A673 (cell line): Measurements from ENCODE around the gene RAMAC. TPM values are rescaled to one million over a fixed set of nuclear protein-coding genes. Genes with fewer than 3 reads are reported as not detected.
A peak's percentile ranks its signal among the peaks of the same experiment; 100 is the strongest.
"Not testable (repeated sequence)": the region's sequence is repeated elsewhere in the genome, so short reads cannot be mapped to it uniquely, and the experiment has no call there.

ENCODE experiments used
- BruUV-seq: library from RNA; stranded (reverse); fragments of 400-500 nt; replicated peaks from 2 replicates; lab custom pipeline; 2021; lab: Mats Ljungman, UMichigan
- CTCF ChIA-PET: fragments of 300-600 bp; sonication (Branson Sonifier 250); formaldehyde crosslinking; loops from one replicate; lab custom pipeline; 2022; ENCODE audit warnings: antibody characterized with exemption; lab: Charles Lee
- POLR2A ChIA-PET: fragments of 300-600 bp; sonication (Branson Sonifier 250); formaldehyde crosslinking; loops from one replicate; lab custom pipeline; 2022; ENCODE audit warnings: antibody characterized with exemption; ENCODE audit not compliant: low non-redundant PET; lab: Charles Lee
- DNase-seq: peaks from one replicate; pipeline ENCODE4 v3.0.0-alpha.2; 2015; ENCODE audit warnings: low spot score
- H3K27ac ChIP-seq: fragments of 200-600 bp; sonication (generic); 2 replicates; pipeline ENCODE4 v1.5.1; 2016; ENCODE audit warnings: mixed run types, low read depth, mild to moderate bottlenecking, mixed read lengths, antibody characterized with exemption, low read length; ENCODE audit not compliant: poor library complexity, severe bottlenecking
- H3K27me3 ChIP-seq: fragments of 200-600 bp; sonication (generic); replicated peaks from 2 replicates; pipeline ENCODE4 v1.6.1; 2017; ENCODE audit warnings: mixed run types, low read depth, mild to moderate bottlenecking, mixed read lengths, antibody characterized with exemption, low read length; ENCODE audit not compliant: insufficient read depth, poor library complexity
- H3K36me3 ChIP-seq: fragments of 200-600 bp; sonication (generic); 2 replicates; pipeline ENCODE4 v1.6.1; 2016; ENCODE audit warnings: mixed run types, mild to moderate bottlenecking, mixed read lengths, antibody characterized with exemption, low read length; ENCODE audit not compliant: insufficient read depth, poor library complexity, severe bottlenecking
- H3K4me1 ChIP-seq: fragments of 200-600 bp; sonication (generic); 2 replicates; pipeline ENCODE4 v1.6.1; 2017; ENCODE audit warnings: mixed run types, mild to moderate bottlenecking, mixed read lengths, antibody characterized with exemption, low read length; ENCODE audit not compliant: insufficient read depth, poor library complexity, severe bottlenecking
- H3K4me3 ChIP-seq: fragments of 200-600 bp; sonication (generic); 2 replicates; pipeline ENCODE4 v1.5.1; 2016; ENCODE audit warnings: low read depth, mixed run types, mild to moderate bottlenecking, mixed read lengths, low read length; ENCODE audit not compliant: poor library complexity, severe bottlenecking
- H3K9me3 ChIP-seq: fragments of 200-600 bp; sonication (generic); 2 replicates; pipeline ENCODE4 v1.6.1; 2016; ENCODE audit warnings: mixed run types, low read depth, mild to moderate bottlenecking, mixed read lengths, antibody characterized with exemption, low read length; ENCODE audit not compliant: poor library complexity, severe bottlenecking
- CTCF ChIP-seq: fragments of 300-800, 200-600 bp; sonication (generic); conservative IDR thresholded peaks from 2 replicates; pipeline ENCODE4 v1.5.1; 2017; ENCODE audit warnings: low read depth, mild to moderate bottlenecking, antibody characterized with exemption, low read length, moderate library complexity, mixed read lengths
- EZH2 ChIP-seq: fragments of 200-600 bp; sonication (generic); IDR thresholded peaks from 2 replicates; pipeline ENCODE4 v1.6.1; 2017; ENCODE audit warnings: borderline replicate concordance, low read depth, mild to moderate bottlenecking, mixed read lengths, antibody characterized with exemption, low read length; ENCODE audit not compliant: poor library complexity, severe bottlenecking
- intact Hi-C: fragments of 100-400 bp; cut with micrococcal nuclease; formaldehyde crosslinking; loops from one replicate; pipeline ENCODE4 v1.10.0; 2022; ENCODE audit not compliant: unreplicated experiment
- total RNA-seq: library from RNA; stranded (reverse); gene quantifications from 2 replicates; pipeline ENCODE4 v1.2.3, GENCODE V29; 2021

RAMAC gene
- total RNA-seq, 1 experiment from 2014 or later, result 28.1 TPM

- Histone ChIP-seq H3K36me3 (peaks cover 4% of the 10 kb centered on the region), H3K4me3 (no peak overlapping the region), H3K27ac (no peak overlapping the region), H3K27me3 (no peaks in the 10 kb centered on the region), H3K9me3 (no peaks in the 10 kb centered on the region), H3K4me1 (peaks cover 3% of the 10 kb centered on the region)
- peak; percentile 10 for DNase-seq
- TF ChIP-seq EZH2 (no peak), CTCF (no peak)
- intact Hi-C loops, result no loop called here
- ChIA-PET POLR2A (no interaction called here), CTCF (interaction anchor here (1.2 kb wide), 1 partner anchor 15 kb away, joined by 4 read pairs; no protein-coding TSS in a partner anchor)
- no TSS peak for BruUV-seq
Observed at GRCh38 chr15:82995938-82996337, 9.9 kb downstream of the RAMAC start.

- ChIA-PET POLR2A (no interaction called here), CTCF (interaction anchor here (0.9 kb wide), 1 partner anchor 150 kb away, joined by 4 read pairs; no protein-coding TSS in a partner anchor)
- BruUV-seq, result no TSS peak
- intact Hi-C loops, result no loop called here
- no peak overlapping the region for H3K27ac ChIP-seq
- H3K4me1 ChIP-seq, result peaks cover 3% of the 10 kb centered on the region
- H3K27me3 ChIP-seq, result no peaks in the 10 kb centered on the region
- no peaks in the 10 kb centered on the region for H3K36me3 ChIP-seq
- DNase-seq, result no peak
- H3K4me3 ChIP-seq, result no peak overlapping the region
- TF ChIP-seq EZH2 (no peak), CTCF (no peak)
- H3K9me3 ChIP-seq, result no peaks in the 10 kb centered on the region
Observed at GRCh38 chr15:82999426-82999825, 13.4 kb downstream of the RAMAC start.

- Histone ChIP-seq H3K36me3 (no peaks in the 10 kb centered on the region), H3K27me3 (no peaks in the 10 kb centered on the region), H3K4me1 (peaks cover 3% of the 10 kb centered on the region), H3K4me3 (peak overlapping the region; percentile 42), H3K27ac (no peak overlapping the region), H3K9me3 (no peaks in the 10 kb centered on the region)
- intact Hi-C loops, result loop anchor here (1.0 to 5.0 kb wide), 2 partner anchors 151 to 248 kb away; no protein-coding TSS in a partner anchor
- BruUV-seq, result no TSS peak
- peak; percentile 68 for TF ChIP-seq CTCF
- no peak for TF ChIP-seq EZH2
- ChIA-PET CTCF (interaction anchor here (0.5 to 0.9 kb wide), 2 partner anchors 151 to 250 kb away, joined by 3 to 4 read pairs; no protein-coding TSS in a partner anchor), POLR2A (no interaction called here)
- DNase-seq, result peak; percentile 79
Observed at GRCh38 chr15:82999905-83000671, 14.1 kb downstream of the RAMAC start.

- BruUV-seq, H3K9me3 ChIP-seq, POLR2A ChIA-PET, H3K27ac ChIP-seq, DNase-seq, H3K27me3 ChIP-seq, H3K36me3 ChIP-seq, H3K4me1 ChIP-seq: not testable (repeated sequence)
- CTCF ChIA-PET, result interaction anchor here (0.5 kb wide), 1 partner anchor 251 kb away, joined by 3 read pairs; no protein-coding TSS in a partner anchor
- intact Hi-C loops, result loop anchor here (1.0 to 5.0 kb wide), 2 partner anchors 151 to 248 kb away; no protein-coding TSS in a partner anchor
- H3K4me3 ChIP-seq, result peak overlapping the region; percentile 42
Observed at GRCh38 chr15:83000672-83001031, 14.6 kb downstream of the RAMAC start.
